Duodenal mucosa (tissue), 2 donors: ENCODE measurements around the gene HARBI1.
A peak's percentile ranks its signal among the peaks of the same experiment; 100 is the strongest.
"Not testable (repeated sequence)": the region's sequence is repeated elsewhere in the genome, so short reads cannot be mapped to it uniquely, and the experiment has no call there.

ENCODE experiments used
- H3K27ac ChIP-seq: one replicate; pipeline ENCODE4 v1.7.0; 2013; ENCODE audit warnings: low read depth, low read length
- H3K27me3 ChIP-seq, 2 donors: one replicate each; pipeline ENCODE4 v1.7.0; 2013; ENCODE audit warnings: low read length in 2 of 2, control low read depth in 1 of 2; ENCODE audit not compliant: insufficient read depth in 2 of 2, control insufficient read depth in 1 of 2
- H3K36me3 ChIP-seq, 2 donors: one replicate each; pipeline ENCODE4 v1.7.0; 2013; ENCODE audit warnings: low read length in 2 of 2, control low read depth in 1 of 2; ENCODE audit not compliant: insufficient read depth in 2 of 2, control insufficient read depth in 1 of 2
- H3K4me1 ChIP-seq, 2 donors: one replicate each; pipeline ENCODE4 v1.7.0; 2013; ENCODE audit warnings: low read length in 2 of 2, control low read depth in 1 of 2; ENCODE audit not compliant: insufficient read depth in 2 of 2, control insufficient read depth in 1 of 2
- H3K4me3 ChIP-seq, 2 donors: one replicate each; pipeline ENCODE4 v1.7.0; 2013; ENCODE audit warnings: low read length in 2 of 2, low read depth in 1 of 2
- H3K9ac ChIP-seq, 2 donors: one replicate each; pipeline ENCODE4 v1.7.0; 2013; ENCODE audit warnings: low read length in 2 of 2, low read depth in 1 of 2
- H3K9me3 ChIP-seq, 2 donors: one replicate each; pipeline ENCODE4 v1.7.0; 2013; ENCODE audit warnings: low read length in 2 of 2, control low read depth in 1 of 2; ENCODE audit not compliant: control insufficient read depth in 1 of 2

HARBI1 gene

GRCh38 chr11:46583513-46583912, 33.5 kb downstream of the HARBI1 start:
- not testable (repeated sequence) for H3K36me3 ChIP-seq, H3K27ac ChIP-seq

GRCh38 chr11:46582588-46582987, 34.4 kb downstream of the HARBI1 start:
- no peaks in the 10 kb centered on the region for H3K9me3 ChIP-seq

More at GRCh38 chr11:46583513-46583912, 33.5 kb downstream of the HARBI1 start:
- not testable (repeated sequence) for H3K9ac ChIP-seq, H3K4me3 ChIP-seq, H3K27me3 ChIP-seq, H3K9me3 ChIP-seq, H3K4me1 ChIP-seq

GRCh38 chr11:46577058-46577457, 40.0 kb downstream of the HARBI1 start:
- H3K27ac ChIP-seq: no peak overlapping the region
- H3K36me3 ChIP-seq: no peaks in the 10 kb centered on the region
- H3K9me3 ChIP-seq: no peaks in the 10 kb centered on the region
- no peak overlapping the region for H3K4me3 ChIP-seq
- no peaks in the 10 kb centered on the region for H3K27me3 ChIP-seq
- no peaks in the 10 kb centered on the region for H3K4me1 ChIP-seq
- H3K9ac ChIP-seq: no peak overlapping the region

More at GRCh38 chr11:46582588-46582987, 34.4 kb downstream of the HARBI1 start:
- H3K4me1 ChIP-seq: peaks cover 0 to 5% of the 10 kb centered on the region in 2 donors
- no peak overlapping the region for H3K9ac ChIP-seq
- no peak overlapping the region for H3K4me3 ChIP-seq
- H3K36me3 ChIP-seq: no peaks in the 10 kb centered on the region
- no peak overlapping the region for H3K27ac ChIP-seq
- no peaks in the 10 kb centered on the region for H3K27me3 ChIP-seq

GRCh38 chr11:46574656-46575055, 42.4 kb downstream of the HARBI1 start:
- Histone ChIP-seq H3K4me3 (no peak overlapping the region), H3K27me3 (no peaks in the 10 kb centered on the region), H3K9me3 (no peaks in the 10 kb centered on the region), H3K4me1 (no peaks in the 10 kb centered on the region), H3K9ac (no peak overlapping the region), H3K36me3 (no peaks in the 10 kb centered on the region), H3K27ac (no peak overlapping the region)

- no peaks in the 10 kb centered on the region for H3K36me3 ChIP-seq
- H3K9me3 ChIP-seq: no peaks in the 10 kb centered on the region
- H3K9ac ChIP-seq: no peak overlapping the region
- no peak overlapping the region for H3K27ac ChIP-seq
- H3K4me1 ChIP-seq: no peaks in the 10 kb centered on the region
- no peaks in the 10 kb centered on the region for H3K27me3 ChIP-seq
- H3K4me3 ChIP-seq: no peak overlapping the region
Observed at GRCh38 chr11:46570790-46571398, 46.1 kb downstream of the HARBI1 start.

GRCh38 chr11:46565232-46565840, 51.7 kb downstream of the HARBI1 start:
- Histone ChIP-seq H3K27me3 (no peaks in the 10 kb centered on the region), H3K36me3 (no peaks in the 10 kb centered on the region), H3K27ac (no peak overlapping the region), H3K4me1 (peaks cover 5 to 12% of the 10 kb centered on the region in 2 donors), H3K9me3 (no peaks in the 10 kb centered on the region), H3K9ac (no peak overlapping the region), H3K4me3 (no peak overlapping the region)

- H3K4me1 ChIP-seq: peaks cover 13 to 18% of the 10 kb centered on the region in 2 donors
- H3K27me3 ChIP-seq: no peaks in the 10 kb centered on the region
- H3K4me3 ChIP-seq: no peak overlapping the region
- H3K9me3 ChIP-seq: no peaks in the 10 kb centered on the region
- no peaks in the 10 kb centered on the region for H3K36me3 ChIP-seq
- no peak overlapping the region for H3K9ac ChIP-seq
- no peak overlapping the region for H3K27ac ChIP-seq
Observed at GRCh38 chr11:46564459-46564858, 52.6 kb downstream of the HARBI1 start.

- no peak overlapping the region for H3K9ac ChIP-seq
- H3K27me3 ChIP-seq: no peaks in the 10 kb centered on the region
- no peak overlapping the region for H3K4me3 ChIP-seq
- no peak overlapping the region for H3K27ac ChIP-seq
- no peaks in the 10 kb centered on the region for H3K36me3 ChIP-seq
- peaks cover 21 to 24% of the 10 kb centered on the region in 2 donors for H3K4me1 ChIP-seq
- H3K9me3 ChIP-seq: no peaks in the 10 kb centered on the region
Observed at GRCh38 chr11:46562527-46562926, 54.5 kb downstream of the HARBI1 start.

- Histone ChIP-seq H3K9me3 (no peaks in the 10 kb centered on the region), H3K27ac (peak overlapping the region; percentile 52), H3K36me3 (no peaks in the 10 kb centered on the region), H3K4me1 (peaks cover 32% of the 10 kb centered on the region in 2 donors), H3K27me3 (no peaks in the 10 kb centered on the region), H3K9ac (peak overlapping the region; percentile 26 to 73), H3K4me3 (peak overlapping the region; percentile 48 to 69)
Observed at GRCh38 chr11:46560300-46560991, 56.6 kb downstream of the HARBI1 start.

- Histone ChIP-seq H3K9ac (peak overlapping the region; percentile 26 to 73), H3K36me3 (no peaks in the 10 kb centered on the region), H3K27me3 (no peaks in the 10 kb centered on the region), H3K4me1 (peaks cover 38% of the 10 kb centered on the region in 2 donors), H3K9me3 (no peaks in the 10 kb centered on the region), H3K27ac (no peak overlapping the region), H3K4me3 (peak overlapping the region; percentile 48 to 69)
Observed at GRCh38 chr11:46559815-46560214, 57.2 kb downstream of the HARBI1 start.
